ENCODE data around the gene RSAD1. TPM values are rescaled to one million over a fixed set of nuclear protein-coding genes. Genes with fewer than 3 reads are reported as not detected.

RSAD1 gene
- total and polyA plus RNA-seq, 4 donors: 10.8 to 22.7 (median 18.6) TPM

- 76% methylated on average over 7 of the region's 7 CpGs for WGBS
- Histone ChIP-seq H3K36me3 (ENCODE audit: control insufficient read depth in 4 of 4, insufficient read depth in 3 of 4, low read depth in 1 of 4, low read length in 3 of 4) (no peaks in the 10 kb centered on the region), H3K9me3 (ENCODE audit: control insufficient read depth in 4 of 4, low read length in 3 of 4) (no peaks in the 10 kb centered on the region), H3K4me1 (ENCODE audit: control insufficient read depth in 4 of 4, insufficient read depth in 4 of 4, low read length in 3 of 4) (no peaks in the 10 kb centered on the region), H3K4me3 (ENCODE audit: low read depth in 1 of 3, low read length in 3 of 3) (no peak overlapping the region), H3K27me3 (ENCODE audit: control insufficient read depth in 4 of 4, insufficient read depth in 4 of 4, low read length in 3 of 4) (no peaks in the 10 kb centered on the region), H3K27ac (ENCODE audit: low read depth in 1 of 2, low read length in 2 of 2) (no peak overlapping the region), H3K9ac (ENCODE audit: low read depth in 1 of 2, low read length in 2 of 2) (no peak overlapping the region)
- TF ChIP-seq EGR1 (IDR thresholded peaks at IDR 0.05; ENCODE audit: low read depth in 2 of 2): no peak
- TF ChIP-seq SP1 (IDR thresholded peaks at IDR 0.05): no peak
- no peak for TF ChIP-seq ZBTB33 (IDR thresholded peaks at IDR 0.05)
- TF ChIP-seq, protein P1, sequence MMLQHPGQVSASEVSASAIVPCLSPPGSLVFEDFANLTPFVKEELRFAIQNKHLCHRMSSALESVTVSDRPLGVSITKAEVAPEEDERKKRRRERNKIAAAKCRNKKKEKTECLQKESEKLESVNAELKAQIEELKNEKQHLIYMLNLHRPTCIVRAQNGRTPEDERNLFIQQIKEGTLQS (IDR thresholded peaks at IDR 0.05): no peak
- no peak for TF ChIP-seq REST (IDR thresholded peaks at IDR 0.05)
- no peak for TF ChIP-seq HNF4A (conservative IDR thresholded peaks at IDR 0.05)
- no peak for TF ChIP-seq RAD21 (IDR thresholded peaks at IDR 0.05)
- no peak for TF ChIP-seq HNF4G (IDR thresholded peaks at IDR 0.05)
- TF ChIP-seq MAX (IDR thresholded peaks at IDR 0.05): no peak
- TF ChIP-seq FOXA2 (IDR thresholded peaks at IDR 0.05): no peak
- no peak for DNase-seq (ENCODE audit: low spot score)
These were observed 19.6 kb downstream of the RSAD1 start for GRCh38 chr17:50498021-50498874.

- no peak overlapping the region for H3K9ac ChIP-seq (ENCODE audit: low read depth in 1 of 2, low read length in 2 of 2)
- no peak overlapping the region for H3K27ac ChIP-seq (ENCODE audit: low read depth in 1 of 2, low read length in 2 of 2)
- no peak for TF ChIP-seq YY1 (IDR thresholded peaks at IDR 0.05)
- no peak for TF ChIP-seq SP1 (IDR thresholded peaks at IDR 0.05)
- TF ChIP-seq MAX (IDR thresholded peaks at IDR 0.05): no peak
- no peak for TF ChIP-seq FOXA2 (IDR thresholded peaks at IDR 0.05)
- no peak for TF ChIP-seq GABPA (IDR thresholded peaks at IDR 0.05 in 1 of 2, conservative IDR thresholded peaks at IDR 0.05 in 1 of 2)
- TF ChIP-seq EGR1 (IDR thresholded peaks at IDR 0.05; ENCODE audit: low read depth in 2 of 2): no peak
- no peak for TF ChIP-seq HNF4A (conservative IDR thresholded peaks at IDR 0.05)
These were observed 20.6 kb downstream of the RSAD1 start for GRCh38 chr17:50499270-50499669.

More at GRCh38 chr17:50499270-50499669, 20.6 kb downstream of the RSAD1 start:
- Histone ChIP-seq H3K9me3 (ENCODE audit: control insufficient read depth in 4 of 4, low read length in 3 of 4) (no peaks in the 10 kb centered on the region), H3K27me3 (ENCODE audit: control insufficient read depth in 4 of 4, insufficient read depth in 4 of 4, low read length in 3 of 4) (no peaks in the 10 kb centered on the region), H3K4me3 (ENCODE audit: low read depth in 1 of 3, low read length in 3 of 3) (no peak overlapping the region), H3K36me3 (ENCODE audit: control insufficient read depth in 4 of 4, insufficient read depth in 3 of 4, low read depth in 1 of 4, low read length in 3 of 4) (no peaks in the 10 kb centered on the region), H3K4me1 (ENCODE audit: control insufficient read depth in 4 of 4, insufficient read depth in 4 of 4, low read length in 3 of 4) (no peaks in the 10 kb centered on the region)
- DNase-seq (ENCODE audit: low spot score): no peak

All from liver (tissue), 9 donors.